HuH-7 (cell line): ENCODE results near the gene PDE1C.

Experiments used
- DNase-seq: peaks from one replicate; pipeline ENCODE4 v3.0.0; 2011; ENCODE audit warnings: low spot score

Gene PDE1C

DNA sequence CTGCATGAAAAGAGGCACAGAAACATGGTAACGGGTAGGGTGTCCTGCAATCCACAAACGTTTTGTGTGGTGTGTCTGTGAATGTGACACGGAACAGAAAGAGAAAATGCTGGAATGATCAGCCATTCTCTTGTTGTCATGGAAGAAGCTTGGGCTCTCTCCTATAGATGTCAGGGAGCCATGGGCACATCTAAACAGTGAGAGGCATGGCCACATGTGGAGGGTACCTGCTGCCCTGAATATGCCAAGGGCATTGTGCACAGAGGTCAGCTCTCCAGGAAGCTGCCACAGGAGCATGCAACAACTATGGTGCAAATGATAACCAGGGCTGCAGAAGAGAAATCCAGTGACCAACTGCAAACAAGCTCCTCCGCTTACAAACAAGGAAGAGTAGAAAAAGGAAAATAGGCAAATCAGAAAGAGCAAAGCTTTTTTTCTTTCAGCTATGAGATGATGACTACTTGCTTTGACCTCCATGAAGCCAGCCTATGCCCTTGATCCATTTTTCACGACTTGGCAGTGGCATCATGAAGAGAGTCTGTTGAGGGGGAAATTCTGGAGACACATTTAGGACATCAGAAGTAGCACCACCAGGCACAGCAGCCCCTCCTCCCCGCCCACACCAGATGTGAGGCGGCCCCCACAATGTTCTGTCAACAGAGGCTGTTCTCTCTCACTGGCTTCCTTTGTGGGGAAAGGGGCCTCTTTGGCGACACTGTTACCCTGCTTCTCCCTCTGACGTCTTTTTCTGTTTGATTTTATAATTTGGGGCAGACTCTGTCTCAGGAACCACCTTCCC lies 4.8 kb upstream of the PDE1C start:
- DNase-seq = no peak

GRCh38 chr7:32073533-32073932 lies 3.3 kb upstream of the PDE1C start:
- DNase-seq = no peak

DNA sequence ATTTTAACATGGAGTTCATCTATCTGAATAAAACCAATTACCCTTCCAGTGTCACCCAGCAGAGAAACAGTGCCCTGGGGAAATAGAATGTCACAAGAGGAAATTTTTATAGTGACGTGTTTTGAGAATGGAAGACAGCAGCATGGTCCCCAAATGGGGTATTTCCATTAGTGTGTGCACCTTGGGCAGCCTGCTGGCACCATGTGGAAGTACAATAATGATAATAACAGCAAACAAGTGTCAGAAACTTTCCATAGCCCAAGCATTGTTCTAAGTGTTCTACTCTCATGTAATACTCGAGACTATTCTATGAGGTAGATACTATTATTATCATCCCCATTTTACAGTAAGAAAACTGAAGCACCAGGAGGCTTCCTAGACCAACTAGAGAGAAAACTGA lies 2.2 kb upstream of the PDE1C start:
- DNase-seq = no peak

GRCh38 chr7:32071466-32072091 lies 1.4 kb upstream of the PDE1C start:
- no peak for DNase-seq

DNA sequence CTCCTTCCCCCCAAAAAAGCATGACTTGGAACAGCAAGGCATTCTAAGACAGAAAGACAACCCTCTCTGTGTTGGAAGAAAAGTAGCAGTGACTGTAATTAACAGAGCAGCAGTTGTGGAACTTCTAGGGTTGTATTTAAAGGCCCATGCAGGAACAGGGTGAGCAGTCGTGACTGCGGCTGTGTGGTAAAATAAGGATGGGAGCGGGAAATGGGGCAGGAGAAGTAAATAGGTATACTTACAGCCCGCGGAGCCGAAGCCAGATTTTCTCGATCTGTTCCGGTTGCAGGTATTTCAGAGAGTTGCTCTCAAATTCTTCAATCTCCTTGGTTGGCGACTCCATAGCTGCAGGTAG lies 179 bp downstream of the PDE1C start:
- no peak for DNase-seq

GRCh38 chr7:32069116-32069650 lies 1.0 kb downstream of the PDE1C start:
- DNase-seq = no peak

DNA sequence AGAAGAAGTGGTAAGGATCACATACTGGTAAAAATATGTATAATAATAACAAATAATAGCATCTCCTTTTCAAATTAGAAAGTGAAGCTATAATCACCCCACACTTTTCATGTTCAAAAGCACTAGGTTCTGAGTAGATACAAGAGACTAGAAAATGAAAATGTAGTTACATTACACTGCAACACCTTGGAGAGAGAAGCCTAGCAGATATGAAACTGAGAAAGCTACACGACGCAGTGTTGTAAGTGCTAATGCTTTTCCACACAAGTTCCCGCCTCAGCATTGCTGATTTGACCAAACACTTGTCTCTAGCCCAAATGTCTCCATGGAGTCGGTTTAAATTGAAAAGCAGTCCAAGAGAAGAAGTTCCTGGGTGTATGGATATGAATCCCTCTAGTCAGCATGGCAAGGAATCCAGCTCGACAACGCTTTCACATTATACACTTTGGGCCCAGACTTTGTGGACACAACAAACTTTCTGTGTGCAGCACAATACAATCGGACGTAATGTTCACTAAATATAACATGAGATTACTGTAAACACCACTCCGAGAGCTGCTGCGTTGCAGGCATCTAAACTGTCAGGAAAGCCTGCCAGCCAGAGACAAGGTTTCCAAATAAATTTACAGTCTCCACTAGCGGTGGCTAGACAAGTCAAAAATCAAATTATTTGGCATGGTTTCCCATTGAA lies 1.7 kb downstream of the PDE1C start:
- DNase-seq = no peak

DNA sequence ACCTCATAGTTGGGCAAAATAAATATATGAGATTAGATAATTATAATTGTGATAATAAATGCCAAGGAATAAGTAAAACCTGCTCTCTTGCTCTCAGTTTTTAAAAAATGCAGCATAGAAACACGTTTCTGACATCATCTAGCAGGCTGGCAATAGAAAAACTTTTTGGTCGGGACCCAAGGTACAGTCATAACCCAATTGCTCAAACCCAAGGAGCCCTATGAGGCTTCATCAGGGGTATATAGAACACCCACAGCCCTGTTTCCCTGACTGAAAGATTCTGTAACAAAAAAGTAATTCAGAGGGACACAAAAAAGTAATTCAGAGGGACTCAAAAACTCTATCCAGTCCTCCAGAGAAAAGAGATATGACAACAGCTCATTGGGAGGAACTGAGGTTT lies 3.8 kb downstream of the PDE1C start:
- no peak for DNase-seq

- DNase-seq = no peak
These were observed 6.6 kb downstream of the PDE1C start for GRCh38 chr7:32063614-32064013.

- DNase-seq = peak; percentile 52
These were observed 8.1 kb downstream of the PDE1C start for GRCh38 chr7:32062150-32062549.

GRCh38 chr7:32061346-32061745 lies 8.9 kb downstream of the PDE1C start:
- no peak for DNase-seq

DNA sequence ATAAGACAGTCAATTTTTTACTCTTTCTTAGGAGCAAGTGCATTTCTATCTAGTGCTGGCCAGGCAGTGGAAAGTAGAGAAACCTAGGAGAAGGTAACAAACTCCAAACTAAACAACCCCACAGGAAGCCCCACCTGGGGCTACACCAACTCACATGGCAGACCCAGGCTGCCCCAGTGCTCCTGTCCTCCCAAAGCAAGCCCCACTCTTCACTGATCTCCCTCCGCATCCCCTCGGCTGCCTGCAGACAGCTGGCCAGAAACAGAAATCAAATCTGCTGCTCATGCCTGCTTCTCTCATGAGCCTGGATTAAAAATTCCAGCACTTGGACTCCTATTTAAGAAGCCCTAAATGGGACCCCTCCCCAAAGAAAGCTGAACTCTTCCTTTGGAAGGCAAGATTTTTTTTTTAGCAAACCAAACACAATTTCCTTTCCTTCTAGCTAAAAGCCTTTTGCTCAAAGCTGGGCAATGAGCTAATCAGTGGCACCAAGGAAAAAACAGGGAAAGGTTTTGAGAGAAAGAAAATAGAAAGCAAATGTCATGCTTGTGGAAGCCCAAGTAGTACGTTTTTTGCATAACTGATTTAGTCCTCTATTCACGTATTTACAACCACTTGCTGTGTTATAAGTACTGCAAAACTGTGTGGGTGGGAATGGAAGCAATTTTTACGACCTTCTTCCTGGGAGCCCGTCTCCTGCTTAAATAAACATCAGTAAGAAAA lies 10.8 kb downstream of the PDE1C start:
- DNase-seq = no peak

DNA sequence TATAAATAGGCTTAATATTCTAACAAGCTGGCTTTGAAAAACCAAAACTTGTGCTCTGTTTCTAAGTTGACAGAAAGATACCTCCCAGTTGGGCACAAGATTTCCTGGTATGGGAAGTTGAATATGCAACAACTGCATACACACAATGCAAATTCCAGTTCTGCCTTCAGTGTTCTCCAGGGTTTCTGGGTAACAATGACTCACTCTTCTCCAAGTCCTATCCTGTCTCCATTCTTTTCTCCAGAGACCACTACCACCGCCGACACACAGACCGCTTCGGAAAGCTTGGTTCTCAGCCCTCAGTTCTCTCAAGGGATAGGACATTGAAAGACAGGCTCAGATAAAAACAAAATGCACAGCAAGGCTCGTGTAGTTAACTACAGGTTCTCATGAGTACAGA lies 12.2 kb downstream of the PDE1C start:
- no peak for DNase-seq

GRCh38 chr7:32056767-32057166 lies 13.4 kb downstream of the PDE1C start:
- DNase-seq = no peak

DNA sequence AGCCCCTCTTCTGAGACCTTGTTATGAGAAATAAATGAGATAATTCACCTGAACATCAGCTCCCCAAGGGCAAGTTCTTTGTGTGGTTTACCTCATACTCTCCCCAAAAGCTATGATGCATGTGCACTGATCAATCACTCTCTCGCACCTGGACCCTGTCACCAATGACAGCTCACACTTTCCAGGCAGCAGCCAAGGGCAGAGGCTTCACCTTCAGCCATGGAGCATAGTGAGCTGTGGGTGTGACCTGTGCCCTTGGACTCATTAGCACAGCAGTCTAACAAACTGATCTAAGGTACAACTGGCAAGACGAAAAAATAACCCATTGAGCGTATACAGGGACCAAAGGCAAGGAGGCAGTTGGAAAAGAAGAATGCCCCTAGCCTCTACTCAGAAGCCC lies 17.0 kb downstream of the PDE1C start:
- DNase-seq = no peak

DNA sequence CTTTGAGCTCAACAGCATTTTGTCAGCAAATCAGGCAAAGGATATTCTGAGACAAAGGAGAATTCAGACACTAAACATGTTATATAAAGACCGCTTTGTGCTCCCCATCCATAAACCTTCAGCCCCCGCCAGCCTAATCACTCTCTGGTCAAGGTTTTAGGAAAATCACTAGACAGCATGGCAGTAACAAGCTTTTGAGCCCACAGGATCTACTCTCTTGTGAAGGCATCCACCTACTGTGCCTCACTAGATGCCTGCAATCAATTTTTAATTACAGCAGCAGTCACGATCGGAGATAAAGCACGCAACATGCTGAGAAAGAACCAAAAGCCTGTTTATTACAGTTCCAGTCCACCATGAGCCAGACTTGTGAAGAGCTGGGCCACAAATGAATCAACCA lies 19.1 kb downstream of the PDE1C start:
- DNase-seq = no peak

DNA sequence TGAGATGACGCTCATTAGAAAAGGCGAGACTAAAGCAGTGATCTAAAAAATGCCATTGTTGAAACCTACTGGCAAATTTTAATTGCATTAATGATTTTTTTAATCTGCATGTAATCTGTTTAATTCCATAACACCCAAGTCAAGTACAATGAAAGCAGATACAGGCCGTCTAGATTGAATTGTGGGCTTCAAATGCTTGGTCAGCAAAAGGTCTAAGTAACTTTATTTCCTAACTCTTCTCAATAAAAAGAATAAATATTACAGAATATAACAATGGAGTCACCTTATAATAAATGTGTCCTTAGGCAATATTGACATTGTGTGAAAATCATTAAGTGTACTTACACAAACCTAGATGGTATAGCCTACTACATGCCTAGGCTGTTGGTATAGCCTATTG lies 20.6 kb downstream of the PDE1C start:
- DNase-seq = no peak

- DNase-seq = no peak
These were observed 21.2 kb downstream of the PDE1C start for GRCh38 chr7:32048970-32049491.

DNA sequence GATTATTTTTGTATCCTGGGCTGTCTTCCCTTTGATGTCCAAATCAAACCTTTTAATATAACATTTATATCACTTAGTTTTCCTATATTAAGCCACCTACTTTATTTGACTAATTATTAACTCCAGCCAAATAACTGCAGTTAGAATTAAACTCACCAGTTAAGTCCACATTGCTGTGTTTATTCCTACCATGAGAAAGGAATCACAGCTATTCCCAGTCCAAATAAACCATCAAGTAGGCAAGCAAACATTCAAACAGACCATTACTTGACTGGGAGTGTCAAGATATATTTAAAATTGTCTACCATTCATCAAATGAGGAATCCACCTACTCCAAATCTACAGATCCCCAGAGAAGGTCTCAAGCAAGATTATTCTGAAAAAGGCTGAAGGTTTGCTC lies 22.4 kb downstream of the PDE1C start:
- DNase-seq = no peak

DNA sequence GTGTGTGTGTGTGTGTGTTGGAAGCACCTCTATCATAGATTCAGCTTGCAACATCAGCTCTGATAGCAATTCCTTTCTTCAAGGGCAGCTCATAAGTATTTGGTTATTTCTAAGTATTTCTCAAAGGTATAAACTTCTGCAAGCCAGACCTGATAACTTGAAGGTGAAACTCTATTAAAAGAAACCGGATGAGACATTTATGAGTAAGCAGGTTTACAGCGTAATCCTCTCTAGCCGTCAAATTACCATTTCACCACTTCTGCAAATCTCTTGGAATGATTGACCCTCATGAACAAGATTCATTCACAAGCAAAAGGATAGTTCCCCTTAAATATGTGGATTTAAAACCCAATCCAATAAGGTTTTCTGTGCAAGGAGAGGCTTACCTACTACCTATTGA lies 23.1 kb downstream of the PDE1C start:
- no peak for DNase-seq

GRCh38 chr7:32045228-32045627 lies 25.0 kb downstream of the PDE1C start:
- no peak for DNase-seq

DNA sequence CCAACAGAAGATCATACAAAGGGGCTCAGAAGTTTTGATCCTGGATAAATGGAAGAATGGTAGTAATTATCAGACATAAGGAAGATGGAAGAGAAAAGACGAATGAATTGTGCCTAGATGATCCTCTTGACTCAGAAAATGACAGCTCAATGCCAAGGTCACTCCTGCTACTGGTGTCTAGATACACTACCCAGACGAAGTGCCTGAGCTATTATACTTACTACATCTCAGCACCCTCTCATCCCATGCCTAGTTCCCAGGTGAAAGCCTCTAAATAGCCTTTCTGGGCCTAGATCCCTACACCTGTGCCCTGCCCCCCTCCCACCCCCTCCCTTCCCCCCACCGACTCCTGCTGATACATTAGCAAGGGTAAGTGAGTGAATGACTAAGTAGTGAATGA lies 25.5 kb downstream of the PDE1C start:
- no peak for DNase-seq
